ENCODE results near the gene VPS50. TPM values are rescaled to one million over a fixed set of nuclear protein-coding genes. Genes with fewer than 3 reads are reported as not detected.

The VPS50 gene
- total RNA-seq, 1 experiment from 2014 or later: 15.1 TPM

DNA sequence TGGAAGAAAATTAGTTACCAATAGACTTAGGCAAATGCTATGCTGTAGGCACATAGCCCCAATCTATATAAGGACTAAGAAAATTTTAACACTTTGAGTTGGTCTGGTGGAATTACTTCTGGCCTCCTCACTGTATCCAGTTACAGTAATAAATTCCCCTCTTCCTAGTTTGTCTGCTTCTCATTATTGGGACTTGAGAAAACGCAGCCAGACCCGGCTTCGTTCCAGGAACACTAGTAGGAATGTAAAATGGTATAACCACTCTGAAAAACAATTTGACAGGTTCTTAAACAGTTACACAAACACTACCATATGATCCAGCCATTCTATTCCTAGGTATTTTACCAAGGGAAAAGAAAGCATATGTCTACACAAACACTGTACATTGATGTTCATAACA is 150.2 kb downstream of the VPS50 start:
- ChIA-PET CTCF (no interaction called here), POLR2A (no interaction called here), RAD21 (ENCODE audit: low non-redundant PET in 1 of 2, low total read pairs in 2 of 2, uncharacterized antibody in 2 of 2, unreplicated experiment in 2 of 2) (no interaction called here)
- Histone ChIP-seq H4K20me1 (ENCODE audit: insufficient read depth) (no peaks in the 10 kb centered on the region), H3K27me3 (ENCODE audit: insufficient read depth, low read length) (peaks cover 9% of the 10 kb centered on the region), H2AFZ (ENCODE audit: low read depth, low read length, poor library complexity, severe bottlenecking) (no peak overlapping the region), H3K36me3 (ENCODE audit: control insufficient read depth in 1 of 2, insufficient read depth in 2 of 2, low read length in 2 of 2) (no peaks in the 10 kb centered on the region), H3K4me2 (ENCODE audit: low read length) (no peak overlapping the region), H3K9me3 (ENCODE audit: control insufficient read depth in 1 of 2, insufficient read depth in 1 of 2, low read depth in 1 of 2, low read length in 2 of 2) (no peaks in the 10 kb centered on the region), H3K9ac (ENCODE audit: low read length) (no peak overlapping the region), H3K27ac (ENCODE audit: low read depth, low read length) (no peak overlapping the region), H3K9me2 (ENCODE audit: insufficient read depth) (no peaks in the 10 kb centered on the region), H3K79me2 (ENCODE audit: insufficient read depth, low read length) (no peaks in the 10 kb centered on the region), H3K4me1 (ENCODE audit: control insufficient read depth in 1 of 2, insufficient read depth in 2 of 2, low read length in 2 of 2) (no peaks in the 10 kb centered on the region), H3K4me3 (replicated peaks in 1 of 2; ENCODE audit: low read depth in 1 of 2, low read length in 2 of 2) (no peak overlapping the region)
- intact Hi-C loops (cut with micrococcal nuclease): no loop called here
- no TSS peak for BruUV-seq (replicated peaks)
- DNase-seq (ENCODE audit: low read depth, low spot score): no peak
- ATAC-seq: no peak
- TF ChIP-seq, protein P1, sequence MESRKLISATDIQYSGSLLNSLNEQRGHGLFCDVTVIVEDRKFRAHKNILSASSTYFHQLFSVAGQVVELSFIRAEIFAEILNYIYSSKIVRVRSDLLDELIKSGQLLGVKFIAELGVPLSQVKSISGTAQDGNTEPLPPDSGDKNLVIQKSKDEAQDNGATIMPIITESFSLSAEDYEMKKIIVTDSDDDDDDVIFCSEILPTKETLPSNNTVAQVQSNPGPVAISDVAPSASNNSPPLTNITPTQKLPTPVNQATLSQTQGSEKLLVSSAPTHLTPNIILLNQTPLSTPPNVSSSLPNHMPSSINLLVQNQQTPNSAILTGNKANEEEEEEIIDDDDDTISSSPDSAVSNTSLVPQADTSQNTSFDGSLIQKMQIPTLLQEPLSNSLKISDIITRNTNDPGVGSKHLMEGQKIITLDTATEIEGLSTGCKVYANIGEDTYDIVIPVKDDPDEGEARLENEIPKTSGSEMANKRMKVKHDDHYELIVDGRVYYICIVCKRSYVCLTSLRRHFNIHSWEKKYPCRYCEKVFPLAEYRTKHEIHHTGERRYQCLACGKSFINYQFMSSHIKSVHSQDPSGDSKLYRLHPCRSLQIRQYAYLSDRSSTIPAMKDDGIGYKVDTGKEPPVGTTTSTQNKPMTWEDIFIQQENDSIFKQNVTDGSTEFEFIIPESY (IDR thresholded peaks at IDR 0.05; ENCODE audit: extremely low read depth, insufficient replicate concordance, low read length): no peak
- TF ChIP-seq ZNF274 (IDR thresholded peaks at IDR 0.05; ENCODE audit: low read depth, low read length) (no peak), ZFX (IDR thresholded peaks at IDR 0.05) (no peak), SIN3A (IDR thresholded peaks at IDR 0.05; ENCODE audit: low read depth) (no peak), SP1 (IDR thresholded peaks at IDR 0.05; ENCODE audit: low read depth) (no peak), YY1 (IDR thresholded peaks at IDR 0.05; ENCODE audit: extremely low read depth, insufficient replicate concordance, low read depth, low read length) (no peak), TCF7L2 (IDR thresholded peaks at IDR 0.05; ENCODE audit: borderline replicate concordance, extremely low read depth, insufficient read depth, insufficient read length) (no peak), JUND (IDR thresholded peaks at IDR 0.05) (no peak), EZH2phosphoT487 (IDR thresholded peaks at IDR 0.05; ENCODE audit: borderline replicate concordance) (no peak), FOSL1 (IDR thresholded peaks at IDR 0.05; ENCODE audit: low read depth) (no peak), EZH2 (IDR thresholded peaks at IDR 0.05) (no peak), POLR2A (IDR thresholded peaks at IDR 0.05; ENCODE audit: borderline replicate concordance, extremely low read depth, insufficient read depth, insufficient read length) (no peak)
- TF ChIP-seq, protein P2, sequence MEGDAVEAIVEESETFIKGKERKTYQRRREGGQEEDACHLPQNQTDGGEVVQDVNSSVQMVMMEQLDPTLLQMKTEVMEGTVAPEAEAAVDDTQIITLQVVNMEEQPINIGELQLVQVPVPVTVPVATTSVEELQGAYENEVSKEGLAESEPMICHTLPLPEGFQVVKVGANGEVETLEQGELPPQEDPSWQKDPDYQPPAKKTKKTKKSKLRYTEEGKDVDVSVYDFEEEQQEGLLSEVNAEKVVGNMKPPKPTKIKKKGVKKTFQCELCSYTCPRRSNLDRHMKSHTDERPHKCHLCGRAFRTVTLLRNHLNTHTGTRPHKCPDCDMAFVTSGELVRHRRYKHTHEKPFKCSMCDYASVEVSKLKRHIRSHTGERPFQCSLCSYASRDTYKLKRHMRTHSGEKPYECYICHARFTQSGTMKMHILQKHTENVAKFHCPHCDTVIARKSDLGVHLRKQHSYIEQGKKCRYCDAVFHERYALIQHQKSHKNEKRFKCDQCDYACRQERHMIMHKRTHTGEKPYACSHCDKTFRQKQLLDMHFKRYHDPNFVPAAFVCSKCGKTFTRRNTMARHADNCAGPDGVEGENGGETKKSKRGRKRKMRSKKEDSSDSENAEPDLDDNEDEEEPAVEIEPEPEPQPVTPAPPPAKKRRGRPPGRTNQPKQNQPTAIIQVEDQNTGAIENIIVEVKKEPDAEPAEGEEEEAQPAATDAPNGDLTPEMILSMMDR (IDR thresholded peaks at IDR 0.05 in 2 of 3, conservative IDR thresholded peaks at IDR 0.05 in 1 of 3; ENCODE audit: borderline replicate concordance in 1 of 3, insufficient read depth in 1 of 3, low read depth in 2 of 3, low read length in 2 of 3): no peak
- TF ChIP-seq, protein P3, sequence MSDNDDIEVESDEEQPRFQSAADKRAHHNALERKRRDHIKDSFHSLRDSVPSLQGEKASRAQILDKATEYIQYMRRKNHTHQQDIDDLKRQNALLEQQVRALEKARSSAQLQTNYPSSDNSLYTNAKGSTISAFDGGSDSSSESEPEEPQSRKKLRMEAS (IDR thresholded peaks at IDR 0.05): no peak
